Measurements from ENCODE around the gene ATG4C.

DNA sequence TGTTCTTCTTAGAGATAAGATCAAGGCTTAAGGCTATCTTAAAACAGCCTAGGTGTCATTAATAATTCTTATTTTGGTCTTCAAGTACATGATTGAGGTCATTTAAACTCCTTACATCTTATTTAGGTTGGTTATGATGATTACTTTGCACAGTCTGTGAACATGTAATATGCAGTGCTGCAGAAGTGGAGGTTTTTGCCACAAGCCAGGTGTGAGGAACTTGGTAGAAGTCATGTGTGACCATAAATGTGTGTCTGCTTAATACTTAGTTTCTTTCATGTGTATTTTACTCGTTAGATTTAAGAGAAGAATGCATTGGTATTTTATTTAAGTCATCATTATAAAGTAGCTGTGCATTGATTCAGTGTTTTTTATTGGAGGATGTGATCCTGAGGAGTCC is 10.1 kb downstream of the ATG4C start:
- TF ChIP-seq POLR2A (IDR thresholded peaks at IDR 0.05): no peak
- TF ChIP-seq, protein P1, sequence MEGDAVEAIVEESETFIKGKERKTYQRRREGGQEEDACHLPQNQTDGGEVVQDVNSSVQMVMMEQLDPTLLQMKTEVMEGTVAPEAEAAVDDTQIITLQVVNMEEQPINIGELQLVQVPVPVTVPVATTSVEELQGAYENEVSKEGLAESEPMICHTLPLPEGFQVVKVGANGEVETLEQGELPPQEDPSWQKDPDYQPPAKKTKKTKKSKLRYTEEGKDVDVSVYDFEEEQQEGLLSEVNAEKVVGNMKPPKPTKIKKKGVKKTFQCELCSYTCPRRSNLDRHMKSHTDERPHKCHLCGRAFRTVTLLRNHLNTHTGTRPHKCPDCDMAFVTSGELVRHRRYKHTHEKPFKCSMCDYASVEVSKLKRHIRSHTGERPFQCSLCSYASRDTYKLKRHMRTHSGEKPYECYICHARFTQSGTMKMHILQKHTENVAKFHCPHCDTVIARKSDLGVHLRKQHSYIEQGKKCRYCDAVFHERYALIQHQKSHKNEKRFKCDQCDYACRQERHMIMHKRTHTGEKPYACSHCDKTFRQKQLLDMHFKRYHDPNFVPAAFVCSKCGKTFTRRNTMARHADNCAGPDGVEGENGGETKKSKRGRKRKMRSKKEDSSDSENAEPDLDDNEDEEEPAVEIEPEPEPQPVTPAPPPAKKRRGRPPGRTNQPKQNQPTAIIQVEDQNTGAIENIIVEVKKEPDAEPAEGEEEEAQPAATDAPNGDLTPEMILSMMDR (IDR thresholded peaks at IDR 0.05): no peak
